GM12878 (cell line): ENCODE data around the gene PLPP2. TPM values are rescaled to one million over a fixed set of nuclear protein-coding genes. Genes with fewer than 3 reads are reported as not detected.

Experiments used
- polyA plus RNA-seq, 11 experiments: library from polyadenylated mRNA; depleted of rRNA in 4 of 11; unstranded in 6 of 11; stranded (reverse) in 5 of 11; fragments of >200 nt; fragmentation: Nextera tagmentation in 4 of 11; fragmentation: Illumina TruSeq in 1 of 11; extraction: Ambion mirVana in 4 of 11; extraction: Trizol in 1 of 11; gene quantifications; 1 replicate in 1 of 11; 2 replicates in 10 of 11; pipeline versions ENCODE4 v1.2.1 to v1.2.3, GENCODE V29; 2011 to 2016; ENCODE audit warnings: inconsistent platforms in 2 of 11, missing spikeins in 2 of 11, low read depth in 1 of 11
- total RNA-seq, 4 experiments: library from RNA; depleted of rRNA in 3 of 4; stranded (reverse); fragments of >200 nt in 3 of 4; fragmentation: Illumina TruSeq in 1 of 4; extraction: Trizol in 1 of 4; gene quantifications; 2 replicates each; pipeline versions ENCODE4 v1.2.1 to v1.2.3, GENCODE V29; 2013 to 2021

Gene PLPP2
- total and polyA plus RNA-seq, 10 of the 15 experiments (the other 5 are each of a cell fraction or from before 2014, with no cell fraction given): 0.04 to 0.62 (median 0.14) TPM; not detected in 7

Other genes starting within 250 kb of the PLPP2 start
- gene OR4F17, start 184.3 kb downstream of the PLPP2 start, total RNA-seq (2014; rRNA removed): not detected in 2 replicates
- 0.55 TPM in 1 of 2 replicates, not detected in the other for gene OR4F17, start 184.3 kb downstream of the PLPP2 start, total RNA-seq (2014; rRNA removed; fragmentation: Illumina TruSeq; extraction: Trizol)
- gene OR4F17, start 184.3 kb downstream of the PLPP2 start, total RNA-seq (2021): 0.56 TPM in 1 of 2 replicates, not detected in the other
- gene OR4F17, start 184.3 kb downstream of the PLPP2 start, polyA plus RNA-seq (2011; rRNA removed): 0.12 TPM in 1 of 2 replicates, not detected in the other
- not detected in 2 replicates for gene OR4F17, start 184.3 kb downstream of the PLPP2 start, polyA plus RNA-seq (2014; fragmentation: Illumina TruSeq; extraction: Trizol)
- gene OR4F17, start 184.3 kb downstream of the PLPP2 start, polyA plus RNA-seq (2014; fragmentation: Nextera tagmentation; extraction: Ambion mirVana): not detected
- not detected in 2 replicates for gene OR4F17, start 184.3 kb downstream of the PLPP2 start, polyA plus RNA-seq (2014; rRNA removed)
- not detected for gene OR4F17, start 184.3 kb downstream of the PLPP2 start, polyA plus RNA-seq (2016; fragmentation: Nextera tagmentation; extraction: Ambion mirVana)
- gene MIER2, start 53.4 kb upstream of the PLPP2 start, total RNA-seq (2014; rRNA removed): 9.8 and 11.6 TPM in 2 replicates
- 4.6 and 6.8 TPM in 2 replicates for gene MIER2, start 53.4 kb upstream of the PLPP2 start, total RNA-seq (2014; rRNA removed; fragmentation: Illumina TruSeq; extraction: Trizol)
- gene MIER2, start 53.4 kb upstream of the PLPP2 start, total RNA-seq (2021): 22.2 and 23.6 TPM in 2 replicates
- 6.5 and 11.6 TPM in 2 replicates for gene MIER2, start 53.4 kb upstream of the PLPP2 start, polyA plus RNA-seq (2011; rRNA removed)
- 10.9 and 12.5 TPM in 2 replicates for gene MIER2, start 53.4 kb upstream of the PLPP2 start, polyA plus RNA-seq (2014; fragmentation: Illumina TruSeq; extraction: Trizol)
- under 1 TPM; 0.48 to 0.60 TPM for gene MIER2, start 53.4 kb upstream of the PLPP2 start, polyA plus RNA-seq (2014; fragmentation: Nextera tagmentation; extraction: Ambion mirVana)
- 14.9 and 20.6 TPM in 2 replicates for gene MIER2, start 53.4 kb upstream of the PLPP2 start, polyA plus RNA-seq (2014; rRNA removed)
- 10 to 100 TPM; 14.6 to 18.4 TPM for gene MIER2, start 53.4 kb upstream of the PLPP2 start, polyA plus RNA-seq (2016; fragmentation: Nextera tagmentation; extraction: Ambion mirVana)
- not detected in 2 replicates for gene C2CD4C, start 117.7 kb upstream of the PLPP2 start, total RNA-seq (2014; rRNA removed)
- gene C2CD4C, start 117.7 kb upstream of the PLPP2 start, total RNA-seq (2014; rRNA removed; fragmentation: Illumina TruSeq; extraction: Trizol): not detected in 2 replicates
- not detected in 2 replicates for gene C2CD4C, start 117.7 kb upstream of the PLPP2 start, total RNA-seq (2021)
- gene C2CD4C, start 117.7 kb upstream of the PLPP2 start, polyA plus RNA-seq (2011; rRNA removed): not detected in 2 replicates
- not detected in 2 replicates for gene C2CD4C, start 117.7 kb upstream of the PLPP2 start, polyA plus RNA-seq (2014; fragmentation: Illumina TruSeq; extraction: Trizol)
- gene C2CD4C, start 117.7 kb upstream of the PLPP2 start, polyA plus RNA-seq (2014; fragmentation: Nextera tagmentation; extraction: Ambion mirVana): not detected
- gene C2CD4C, start 117.7 kb upstream of the PLPP2 start, polyA plus RNA-seq (2014; rRNA removed): 0.03 TPM in 1 of 2 replicates, not detected in the other
- not detected for gene C2CD4C, start 117.7 kb upstream of the PLPP2 start, polyA plus RNA-seq (2016; fragmentation: Nextera tagmentation; extraction: Ambion mirVana)
- not detected in 2 replicates for gene SHC2, start 169.6 kb upstream of the PLPP2 start, total RNA-seq (2014; rRNA removed)
- gene SHC2, start 169.6 kb upstream of the PLPP2 start, total RNA-seq (2014; rRNA removed; fragmentation: Illumina TruSeq; extraction: Trizol): not detected in 2 replicates
- 0.08 TPM in 1 of 2 replicates, not detected in the other for gene SHC2, start 169.6 kb upstream of the PLPP2 start, total RNA-seq (2021)
- not detected in 2 replicates for gene SHC2, start 169.6 kb upstream of the PLPP2 start, polyA plus RNA-seq (2011; rRNA removed)
- gene SHC2, start 169.6 kb upstream of the PLPP2 start, polyA plus RNA-seq (2014; fragmentation: Illumina TruSeq; extraction: Trizol): not detected in 2 replicates
- gene SHC2, start 169.6 kb upstream of the PLPP2 start, polyA plus RNA-seq (2014; fragmentation: Nextera tagmentation; extraction: Ambion mirVana): not detected
- gene SHC2, start 169.6 kb upstream of the PLPP2 start, polyA plus RNA-seq (2014; rRNA removed): not detected in 2 replicates
- not detected for gene SHC2, start 169.6 kb upstream of the PLPP2 start, polyA plus RNA-seq (2016; fragmentation: Nextera tagmentation; extraction: Ambion mirVana)
- gene MADCAM1, start 205.1 kb upstream of the PLPP2 start, total RNA-seq (2014; rRNA removed): not detected in 2 replicates
- not detected in 2 replicates for gene MADCAM1, start 205.1 kb upstream of the PLPP2 start, total RNA-seq (2014; rRNA removed; fragmentation: Illumina TruSeq; extraction: Trizol)
- gene MADCAM1, start 205.1 kb upstream of the PLPP2 start, total RNA-seq (2021): 0.16 and 0.31 TPM in 2 replicates
- not detected in 2 replicates for gene MADCAM1, start 205.1 kb upstream of the PLPP2 start, polyA plus RNA-seq (2011; rRNA removed)
- 0.06 TPM in 1 of 2 replicates, not detected in the other for gene MADCAM1, start 205.1 kb upstream of the PLPP2 start, polyA plus RNA-seq (2014; fragmentation: Illumina TruSeq; extraction: Trizol)
- gene MADCAM1, start 205.1 kb upstream of the PLPP2 start, polyA plus RNA-seq (2014; fragmentation: Nextera tagmentation; extraction: Ambion mirVana): not detected
- gene MADCAM1, start 205.1 kb upstream of the PLPP2 start, polyA plus RNA-seq (2014; rRNA removed): 0.19 and 0.24 TPM in 2 replicates
- gene MADCAM1, start 205.1 kb upstream of the PLPP2 start, polyA plus RNA-seq (2016; fragmentation: Nextera tagmentation; extraction: Ambion mirVana): under 1 TPM; 0.31 to 0.32 TPM
- 19.3 and 24.7 TPM in 2 replicates for gene TPGS1, start 216.1 kb upstream of the PLPP2 start, total RNA-seq (2014; rRNA removed)
- 0.46 and 0.72 TPM in 2 replicates for gene TPGS1, start 216.1 kb upstream of the PLPP2 start, total RNA-seq (2014; rRNA removed; fragmentation: Illumina TruSeq; extraction: Trizol)
- 20.4 and 21.5 TPM in 2 replicates for gene TPGS1, start 216.1 kb upstream of the PLPP2 start, total RNA-seq (2021)
- 0.26 and 0.86 TPM in 2 replicates for gene TPGS1, start 216.1 kb upstream of the PLPP2 start, polyA plus RNA-seq (2011; rRNA removed)
- gene TPGS1, start 216.1 kb upstream of the PLPP2 start, polyA plus RNA-seq (2014; fragmentation: Illumina TruSeq; extraction: Trizol): 0.24 TPM in 1 of 2 replicates, not detected in the other
- not detected for gene TPGS1, start 216.1 kb upstream of the PLPP2 start, polyA plus RNA-seq (2014; fragmentation: Nextera tagmentation; extraction: Ambion mirVana)
- gene TPGS1, start 216.1 kb upstream of the PLPP2 start, polyA plus RNA-seq (2014; rRNA removed): 18.1 and 21.3 TPM in 2 replicates
- 10 to 100 TPM in 1 of 2 experiments, 1 to 10 TPM in 1; 1.3 to 14.1 TPM for gene TPGS1, start 216.1 kb upstream of the PLPP2 start, polyA plus RNA-seq (2016; fragmentation: Nextera tagmentation; extraction: Ambion mirVana)
- 48.9 and 50.5 TPM in 2 replicates for gene CDC34, start 240.4 kb upstream of the PLPP2 start, total RNA-seq (2014; rRNA removed)
- gene CDC34, start 240.4 kb upstream of the PLPP2 start, total RNA-seq (2014; rRNA removed; fragmentation: Illumina TruSeq; extraction: Trizol): 17.6 and 18.5 TPM in 2 replicates
- gene CDC34, start 240.4 kb upstream of the PLPP2 start, total RNA-seq (2021): 41.4 and 41.9 TPM in 2 replicates
- 14.6 and 38.5 TPM in 2 replicates for gene CDC34, start 240.4 kb upstream of the PLPP2 start, polyA plus RNA-seq (2011; rRNA removed)
- gene CDC34, start 240.4 kb upstream of the PLPP2 start, polyA plus RNA-seq (2014; fragmentation: Illumina TruSeq; extraction: Trizol): 5.9 and 14.9 TPM in 2 replicates
- gene CDC34, start 240.4 kb upstream of the PLPP2 start, polyA plus RNA-seq (2014; fragmentation: Nextera tagmentation; extraction: Ambion mirVana): 1 to 10 TPM in 1 of 2 experiments, under 1 TPM in 1; 0.31 to 1.3 TPM
- 43.8 and 49.3 TPM in 2 replicates for gene CDC34, start 240.4 kb upstream of the PLPP2 start, polyA plus RNA-seq (2014; rRNA removed)
- 10 to 100 TPM in 1 of 2 experiments, 1 to 10 TPM in 1; 6.9 to 41.1 TPM for gene CDC34, start 240.4 kb upstream of the PLPP2 start, polyA plus RNA-seq (2016; fragmentation: Nextera tagmentation; extraction: Ambion mirVana)